HFFc6 (cell line): ENCODE results near the gene FUT7. TPM values are rescaled to one million over a fixed set of nuclear protein-coding genes. Genes with fewer than 3 reads are reported as not detected.

Experiments
- DNase-seq: peaks from one replicate; pipeline ENCODE4 v3.0.0-alpha.2; 2018
- H3K27ac Mint-ChIP-seq: 2 replicates; pipeline ENCODE4 v1.8.0; 2020; ENCODE audit warnings: mild to moderate bottlenecking, mixed read lengths
- H3K27me3 Mint-ChIP-seq: 2 replicates; pipeline ENCODE4 v1.8.0; 2021; ENCODE audit warnings: mild to moderate bottlenecking, moderate library complexity, mixed read lengths; ENCODE audit not compliant: insufficient read depth
- H3K36me3 Mint-ChIP-seq: 2 replicates; pipeline ENCODE4 v1.8.0; 2021; ENCODE audit warnings: low read depth, mixed read lengths
- H3K4me1 Mint-ChIP-seq: 2 replicates; pipeline ENCODE4 v1.8.0; 2020; ENCODE audit warnings: low read depth, mixed read lengths
- H3K4me3 Mint-ChIP-seq: 2 replicates; pipeline ENCODE4 v1.8.0; 2020; ENCODE audit warnings: mild to moderate bottlenecking, moderate library complexity, mixed read lengths
- H3K9me3 Mint-ChIP-seq: 2 replicates; pipeline ENCODE4 v1.8.0; 2020; ENCODE audit warnings: mild to moderate bottlenecking, mixed read lengths
- CTCF ChIP-seq: fragments of 200-600 bp; sonication (generic); IDR thresholded peaks from 2 replicates; pipeline ENCODE4 v1.5.0; 2021; ENCODE audit warnings: antibody characterized with exemption, mild to moderate bottlenecking
- total RNA-seq, 6 experiments: library from RNA; stranded (reverse); fragmentation: NEBNext Ultra II Directional; extraction: Animal tissue kit (Norgen Biotek cat#: 25700); gene quantifications; 2 replicates in 1 of 6; 3 replicates in 5 of 6; pipeline ENCODE4 v1.2.3, GENCODE V29; 2021

The FUT7 gene
- total RNA-seq, 6 experiments from 2014 or later: not detected

- H3K9me3 Mint-ChIP-seq: no peaks in the 10 kb centered on the region
- no peak for TF ChIP-seq CTCF
- no peak overlapping the region for H3K4me3 Mint-ChIP-seq
- no peak overlapping the region for H3K27ac Mint-ChIP-seq
- peaks cover 5% of the 10 kb centered on the region for H3K36me3 Mint-ChIP-seq
- H3K4me1 Mint-ChIP-seq: no peaks in the 10 kb centered on the region
- H3K27me3 Mint-ChIP-seq: peaks cover 3% of the 10 kb centered on the region
- no peak for DNase-seq
Observed at GRCh38 chr9:137017791-137018497, 13.9 kb downstream of the FUT7 start.

DNA sequence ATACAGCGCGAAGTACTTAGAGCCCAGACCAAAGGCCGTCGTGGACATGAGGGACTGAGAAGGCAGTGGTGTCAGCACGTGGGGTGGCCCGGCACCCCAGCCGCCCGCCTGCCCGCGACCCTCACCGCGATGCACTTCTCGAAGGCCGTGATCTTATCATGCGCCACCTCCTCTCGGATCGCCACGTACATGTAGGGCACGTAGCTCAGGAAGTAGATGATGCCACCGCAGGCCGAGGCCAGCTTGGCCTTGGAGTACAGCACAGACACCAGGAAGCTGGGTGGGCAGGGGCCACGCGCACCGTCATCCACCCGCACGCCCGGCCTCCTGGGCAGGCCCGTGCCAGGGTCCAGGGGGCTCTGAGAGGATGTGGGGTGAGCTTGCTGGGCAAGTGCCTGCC is 14.8 kb downstream of the FUT7 start:
- H3K4me3 Mint-ChIP-seq: no peak overlapping the region
- no peak for DNase-seq
- H3K36me3 Mint-ChIP-seq: peaks cover 9% of the 10 kb centered on the region
- no peaks in the 10 kb centered on the region for H3K9me3 Mint-ChIP-seq
- TF ChIP-seq CTCF: no peak
- H3K4me1 Mint-ChIP-seq: no peaks in the 10 kb centered on the region
- peaks cover under 1% of the 10 kb centered on the region for H3K27me3 Mint-ChIP-seq
- H3K27ac Mint-ChIP-seq: no peak overlapping the region

- no peak for DNase-seq
- Mint-ChIP-seq H3K36me3 (peaks cover 12% of the 10 kb centered on the region), H3K4me3 (no peak overlapping the region), H3K27ac (no peak overlapping the region), H3K4me1 (no peaks in the 10 kb centered on the region), H3K27me3 (no peaks in the 10 kb centered on the region; the same call in none of the 2 replicates), H3K9me3 (no peaks in the 10 kb centered on the region)
- no peak for TF ChIP-seq CTCF
Observed at GRCh38 chr9:137016436-137016835, 15.5 kb downstream of the FUT7 start.

DNA sequence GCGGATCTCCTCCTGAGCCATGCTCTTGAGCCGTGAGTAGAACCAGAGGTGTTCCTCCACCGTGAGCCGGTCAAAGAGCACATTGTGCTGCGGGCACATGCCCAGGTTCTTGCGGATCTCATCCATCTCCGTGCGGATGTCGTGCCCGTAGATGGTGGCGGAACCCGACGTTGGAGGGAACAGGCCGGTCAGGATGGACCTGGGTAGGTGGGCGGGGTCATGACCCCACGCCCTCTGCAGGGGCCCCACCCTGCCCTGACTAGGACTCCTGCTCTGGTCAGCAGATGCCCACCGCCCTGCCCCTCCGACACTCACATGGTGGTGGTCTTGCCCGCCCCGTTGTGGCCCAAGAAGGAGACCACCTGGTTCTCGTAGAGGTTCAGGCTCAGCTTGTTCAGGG is 15.9 kb downstream of the FUT7 start:
- no peaks in the 10 kb centered on the region; the same call in none of the 2 replicates for H3K27me3 Mint-ChIP-seq
- no peak overlapping the region for H3K27ac Mint-ChIP-seq
- no peaks in the 10 kb centered on the region for H3K4me1 Mint-ChIP-seq
- DNase-seq: no peak
- peaks cover 14% of the 10 kb centered on the region for H3K36me3 Mint-ChIP-seq
- no peak for TF ChIP-seq CTCF
- H3K4me3 Mint-ChIP-seq: no peak overlapping the region
- H3K9me3 Mint-ChIP-seq: no peaks in the 10 kb centered on the region

- DNase-seq: no peak
- no peaks in the 10 kb centered on the region for H3K4me1 Mint-ChIP-seq
- no peak for TF ChIP-seq CTCF
- no peaks in the 10 kb centered on the region; the same call in none of the 2 replicates for H3K27me3 Mint-ChIP-seq
- no peaks in the 10 kb centered on the region for H3K9me3 Mint-ChIP-seq
- peaks cover 14% of the 10 kb centered on the region for H3K36me3 Mint-ChIP-seq
- H3K4me3 Mint-ChIP-seq: no peak overlapping the region
- no peak overlapping the region for H3K27ac Mint-ChIP-seq
Observed at GRCh38 chr9:137015540-137015930, 16.4 kb downstream of the FUT7 start.
